Measurements from ENCODE around the gene RIMS4. TPM values are rescaled to one million over a fixed set of nuclear protein-coding genes. Genes with fewer than 3 reads are reported as not detected.

Gene RIMS4
- total RNA-seq, 2 donors from 2014 or later: 0.47 to 1.5 TPM

DNA sequence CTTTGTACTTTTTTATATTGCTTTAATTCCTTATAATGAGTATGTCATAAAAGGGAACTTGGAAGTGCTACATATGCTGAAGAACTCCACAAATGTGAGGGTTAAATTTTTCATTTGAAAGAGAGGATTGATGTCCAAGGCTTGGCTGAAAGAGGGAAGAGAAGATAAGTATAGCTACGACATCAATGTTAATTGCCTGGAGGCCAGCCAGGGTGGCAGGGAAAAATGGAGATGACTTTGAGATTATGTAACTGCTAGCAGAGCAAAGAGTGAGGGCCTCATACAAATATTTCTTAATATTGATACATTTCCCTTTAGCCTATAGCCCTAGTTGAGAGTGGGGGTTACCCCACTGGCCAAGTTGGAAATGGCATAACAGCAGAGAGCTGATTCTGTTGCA is 24.8 kb upstream of the RIMS4 start:
- Histone ChIP-seq H3K36me3 (no peaks in the 10 kb centered on the region), H3K4me3 (no peak overlapping the region), H3K27ac (no peak overlapping the region), H3K9me3 (peaks cover 0 to 12% of the 10 kb centered on the region in 2 donors), H3K4me1 (no peaks in the 10 kb centered on the region), H3K27me3 (no peaks in the 10 kb centered on the region)
- no peak for DNase-seq (ENCODE audit: low spot score)
- TF ChIP-seq, protein P1, sequence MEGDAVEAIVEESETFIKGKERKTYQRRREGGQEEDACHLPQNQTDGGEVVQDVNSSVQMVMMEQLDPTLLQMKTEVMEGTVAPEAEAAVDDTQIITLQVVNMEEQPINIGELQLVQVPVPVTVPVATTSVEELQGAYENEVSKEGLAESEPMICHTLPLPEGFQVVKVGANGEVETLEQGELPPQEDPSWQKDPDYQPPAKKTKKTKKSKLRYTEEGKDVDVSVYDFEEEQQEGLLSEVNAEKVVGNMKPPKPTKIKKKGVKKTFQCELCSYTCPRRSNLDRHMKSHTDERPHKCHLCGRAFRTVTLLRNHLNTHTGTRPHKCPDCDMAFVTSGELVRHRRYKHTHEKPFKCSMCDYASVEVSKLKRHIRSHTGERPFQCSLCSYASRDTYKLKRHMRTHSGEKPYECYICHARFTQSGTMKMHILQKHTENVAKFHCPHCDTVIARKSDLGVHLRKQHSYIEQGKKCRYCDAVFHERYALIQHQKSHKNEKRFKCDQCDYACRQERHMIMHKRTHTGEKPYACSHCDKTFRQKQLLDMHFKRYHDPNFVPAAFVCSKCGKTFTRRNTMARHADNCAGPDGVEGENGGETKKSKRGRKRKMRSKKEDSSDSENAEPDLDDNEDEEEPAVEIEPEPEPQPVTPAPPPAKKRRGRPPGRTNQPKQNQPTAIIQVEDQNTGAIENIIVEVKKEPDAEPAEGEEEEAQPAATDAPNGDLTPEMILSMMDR (IDR thresholded peaks at IDR 0.05): no peak

DNA sequence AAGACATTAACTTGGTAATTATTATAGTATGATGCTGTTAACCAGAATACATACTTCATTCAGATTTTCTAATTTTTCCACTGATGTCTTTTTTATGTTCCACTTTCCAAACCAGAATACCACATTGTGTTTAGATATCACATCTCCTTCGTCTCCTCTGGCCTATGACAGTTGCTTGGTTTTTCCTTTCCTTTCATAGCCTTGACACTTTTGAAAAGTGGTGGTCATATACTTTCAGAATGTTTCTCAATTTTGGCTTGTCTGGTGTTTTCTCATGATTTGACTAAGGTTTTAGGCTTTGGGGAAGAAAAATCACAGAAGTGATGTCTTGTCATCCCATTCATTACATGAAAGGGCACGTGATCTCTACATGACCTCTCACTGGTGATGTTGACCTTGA is 24.3 kb upstream of the RIMS4 start:
- Histone ChIP-seq H3K36me3 (no peaks in the 10 kb centered on the region), H3K9me3 (peaks cover 0 to 11% of the 10 kb centered on the region in 2 donors), H3K27ac (no peak overlapping the region), H3K4me1 (no peaks in the 10 kb centered on the region), H3K27me3 (no peaks in the 10 kb centered on the region), H3K4me3 (no peak overlapping the region)
- TF ChIP-seq, protein P1 (IDR thresholded peaks at IDR 0.05): no peak
- no peak for DNase-seq (ENCODE audit: low spot score)

DNA sequence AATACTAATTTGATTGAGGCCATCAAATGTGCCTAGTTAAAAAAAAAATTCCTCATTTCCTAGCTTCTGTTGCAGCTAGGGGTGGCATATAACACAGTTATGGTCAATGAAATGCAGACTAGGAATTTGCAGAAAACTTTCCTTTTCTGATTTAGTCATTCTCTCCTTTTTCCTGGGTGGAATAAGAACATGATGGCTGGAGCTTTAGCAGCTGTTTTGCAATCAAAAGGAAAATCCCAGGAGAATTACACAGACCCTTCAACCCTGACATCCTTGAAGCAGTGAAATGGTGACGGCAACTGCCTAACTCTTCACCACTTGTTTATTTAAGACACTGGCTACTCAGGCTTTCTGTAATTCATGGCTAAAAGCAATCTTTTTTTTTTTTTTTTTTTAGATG is 23.1 kb upstream of the RIMS4 start:
- H3K27me3 ChIP-seq: no peaks in the 10 kb centered on the region
- DNase-seq (ENCODE audit: low spot score): no peak
- no peak overlapping the region for H3K27ac ChIP-seq
- TF ChIP-seq, protein P1 (IDR thresholded peaks at IDR 0.05): no peak
- H3K9me3 ChIP-seq: peaks cover 0 to 11% of the 10 kb centered on the region in 2 donors
- H3K4me3 ChIP-seq: no peak overlapping the region
- H3K4me1 ChIP-seq: no peaks in the 10 kb centered on the region
- H3K36me3 ChIP-seq: no peaks in the 10 kb centered on the region

DNA sequence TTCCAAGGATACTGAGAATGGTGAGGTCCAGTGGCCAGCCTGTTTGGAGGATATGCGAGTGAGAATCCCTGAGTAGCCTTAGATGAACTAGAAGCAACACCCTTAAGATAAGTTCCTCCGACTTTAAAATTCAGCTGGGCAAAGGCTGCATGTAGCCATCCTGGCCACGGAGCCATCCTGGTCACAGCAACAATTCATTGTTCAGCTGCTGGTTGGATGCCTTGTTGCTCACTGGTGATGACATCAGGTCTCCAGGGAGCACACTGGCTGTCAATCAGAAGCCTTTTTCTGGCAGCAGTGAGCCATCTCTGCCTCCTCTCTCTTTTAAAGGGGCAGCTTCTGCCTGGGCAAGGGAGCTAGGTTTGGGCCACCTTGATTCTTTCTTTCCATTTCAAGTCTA is 22.4 kb upstream of the RIMS4 start:
- Histone ChIP-seq H3K27me3 (no peaks in the 10 kb centered on the region), H3K4me1 (no peaks in the 10 kb centered on the region), H3K9me3 (peaks cover 0 to 11% of the 10 kb centered on the region in 2 donors), H3K27ac (no peak overlapping the region), H3K4me3 (no peak overlapping the region), H3K36me3 (no peaks in the 10 kb centered on the region)
- TF ChIP-seq, protein P1 (IDR thresholded peaks at IDR 0.05): no peak
- DNase-seq (ENCODE audit: low spot score): no peak

DNA sequence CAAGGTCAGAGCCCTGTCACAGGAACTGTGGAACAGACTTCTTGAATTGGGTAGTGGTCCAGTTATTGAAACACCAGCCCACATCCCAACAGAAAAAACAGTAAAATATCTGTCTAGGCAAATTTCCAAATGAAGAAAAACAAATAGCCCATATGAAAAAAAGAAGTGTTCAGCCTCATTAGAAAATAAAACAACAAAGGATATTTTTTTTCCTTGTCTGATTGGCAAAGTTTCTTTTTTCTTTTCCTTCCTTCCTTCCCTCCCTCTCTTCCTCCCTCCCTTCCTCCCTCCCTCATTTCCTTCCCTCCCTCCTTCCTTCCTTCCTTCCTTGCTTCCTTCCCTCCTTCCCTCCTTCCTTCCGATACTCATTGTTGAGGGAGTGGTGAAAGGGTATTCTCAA is 20.6 kb upstream of the RIMS4 start:
- H3K27me3 ChIP-seq: no peaks in the 10 kb centered on the region
- TF ChIP-seq, protein P1 (IDR thresholded peaks at IDR 0.05): no peak
- DNase-seq (ENCODE audit: low spot score): no peak
- H3K4me1 ChIP-seq: no peaks in the 10 kb centered on the region
- H3K4me3 ChIP-seq: no peak overlapping the region
- peaks cover 0 to 11% of the 10 kb centered on the region in 2 donors for H3K9me3 ChIP-seq
- H3K36me3 ChIP-seq: no peaks in the 10 kb centered on the region
- H3K27ac ChIP-seq: no peak overlapping the region

DNA sequence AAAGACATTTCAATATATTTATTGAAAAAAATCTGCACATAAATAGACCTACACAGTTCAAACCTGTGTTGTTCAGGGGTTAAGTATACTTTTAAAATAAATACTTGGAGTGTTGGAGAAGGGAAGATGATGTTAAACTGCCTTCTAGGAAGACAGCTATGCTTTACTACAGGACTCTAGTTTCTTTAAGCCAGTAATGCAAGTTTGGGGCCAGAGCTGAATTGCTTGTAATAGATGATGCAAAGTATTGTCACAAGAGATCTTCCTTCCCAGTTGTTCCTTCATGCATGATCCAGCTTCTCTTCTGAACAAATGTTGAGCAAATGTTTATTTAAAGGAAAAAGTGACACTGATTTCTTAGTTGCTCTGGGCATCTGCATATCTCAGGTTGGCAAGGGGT is 20.2 kb upstream of the RIMS4 start:
- DNase-seq (ENCODE audit: low spot score): no peak
- Histone ChIP-seq H3K27me3 (no peaks in the 10 kb centered on the region), H3K4me1 (no peaks in the 10 kb centered on the region), H3K4me3 (no peak overlapping the region), H3K27ac (no peak overlapping the region), H3K9me3 (peaks cover 0 to 11% of the 10 kb centered on the region in 2 donors), H3K36me3 (no peaks in the 10 kb centered on the region)
- TF ChIP-seq, protein P1 (IDR thresholded peaks at IDR 0.05): no peak

Measured in right atrium auricular region (tissue), 2 donors.